Measurements from ENCODE around the gene STX3. TPM values are rescaled to one million over a fixed set of nuclear protein-coding genes. Genes with fewer than 3 reads are reported as not detected.

Gene STX3
- total RNA-seq, 2 experiments from 2014 or later = 89.1 to 92.3 TPM

- Mint-ChIP-seq H3K27me3 (no peaks in the 10 kb centered on the region), H3K4me1 (peaks cover 26% of the 10 kb centered on the region), H3K9me3 (no peaks in the 10 kb centered on the region), H3K36me3 (ENCODE audit: low read depth) (peaks cover 60% of the 10 kb centered on the region), H3K4me3 (no peak overlapping the region), H3K27ac (peak overlapping the region; percentile 60)
- CTCF ChIA-PET = interaction anchor here (0.6 to 7.0 kb wide), 12 partner anchors 9 to 264 kb away, joined by 3 to 99 read pairs (median 5); partner anchors contain the start of genes MRPL16, PATL1 and STX3
- no peak for DNase-seq
- POLR2A ChIA-PET = interaction anchor here (0.8 to 4.2 kb wide), 10 partner anchors 8 to 156 kb away, joined by 3 to 59 read pairs (median 4); partner anchors contain the start of genes PATL1 and STX3
These were observed 46.1 kb downstream of the STX3 start for GRCh38 chr11:59801160-59801706.

- ChIA-PET POLR2A (interaction anchor here (0.8 to 4.2 kb wide), 11 partner anchors 9 to 157 kb away, joined by 3 to 59 read pairs (median 4); partner anchors contain the start of genes PATL1 and STX3), CTCF (interaction anchor here (0.6 to 7.0 kb wide), 13 partner anchors 8 to 265 kb away, joined by 3 to 99 read pairs (median 5); partner anchors contain the start of genes MRPL16, PATL1 and STX3)
- Mint-ChIP-seq H3K36me3 (ENCODE audit: low read depth) (peaks cover 62% of the 10 kb centered on the region), H3K9me3 (no peaks in the 10 kb centered on the region), H3K27me3 (no peaks in the 10 kb centered on the region), H3K4me1 (peaks cover 28% of the 10 kb centered on the region), H3K27ac (peak overlapping the region; percentile 60), H3K4me3 (no peak overlapping the region)
- no peak for DNase-seq
These were observed 46.9 kb downstream of the STX3 start for GRCh38 chr11:59801981-59802638.

GRCh38 chr11:59802639-59803176 is 47.5 kb downstream of the STX3 start:
- DNase-seq = peak; percentile 43
- H3K4me3 Mint-ChIP-seq = no peak overlapping the region
- H3K9me3 Mint-ChIP-seq = no peaks in the 10 kb centered on the region
- peak overlapping the region; percentile 60 for H3K27ac Mint-ChIP-seq
- POLR2A ChIA-PET = interaction anchor here (0.9 to 4.2 kb wide), 5 partner anchors 10 to 157 kb away, joined by 3 to 59 read pairs (median 3); partner anchors contain the start of gene STX3
- CTCF ChIA-PET = interaction anchor here (1.0 to 7.0 kb wide), 7 partner anchors 17 to 265 kb away, joined by 3 to 99 read pairs (median 6); partner anchors contain the start of genes PATL1 and STX3
- no peaks in the 10 kb centered on the region for H3K27me3 Mint-ChIP-seq
- peaks cover 62% of the 10 kb centered on the region for H3K36me3 Mint-ChIP-seq (ENCODE audit: low read depth)
- H3K4me1 Mint-ChIP-seq = peaks cover 31% of the 10 kb centered on the region

GRCh38 chr11:59804061-59804460 is 48.9 kb downstream of the STX3 start:
- POLR2A ChIA-PET = interaction anchor here (1.4 to 8.8 kb wide), 2 partner anchors 37 to 49 kb away, joined by 5 to 64 read pairs; partner anchors contain the start of gene STX3
- peaks cover 64% of the 10 kb centered on the region for H3K36me3 Mint-ChIP-seq (ENCODE audit: low read depth)
- no peaks in the 10 kb centered on the region for H3K9me3 Mint-ChIP-seq

GRCh38 chr11:59807047-59807610 is 52.0 kb downstream of the STX3 start:
- no peak for DNase-seq
- Mint-ChIP-seq H3K36me3 (ENCODE audit: low read depth) (peaks cover 55% of the 10 kb centered on the region), H3K4me1 (peaks cover 44% of the 10 kb centered on the region), H3K27ac (no peak overlapping the region), H3K27me3 (no peaks in the 10 kb centered on the region), H3K9me3 (peaks cover 3% of the 10 kb centered on the region), H3K4me3 (no peak overlapping the region)
- POLR2A ChIA-PET = interaction anchor here (0.9 to 8.8 kb wide), 3 partner anchors 11 to 52 kb away, joined by 3 to 64 read pairs (median 3); partner anchors contain the start of gene STX3
- CTCF ChIA-PET = interaction anchor here (0.8 to 4.3 kb wide), 4 partner anchors 16 to 138 kb away, joined by 3 to 36 read pairs (median 3); partner anchors contain the start of genes PATL1 and STX3

More at GRCh38 chr11:59804061-59804460, 48.9 kb downstream of the STX3 start:
- peaks cover 36% of the 10 kb centered on the region for H3K4me1 Mint-ChIP-seq
- no peaks in the 10 kb centered on the region for H3K27me3 Mint-ChIP-seq
- no peak overlapping the region for H3K27ac Mint-ChIP-seq
- CTCF ChIA-PET = interaction anchor here (0.8 to 7.0 kb wide), 2 partner anchors 18 to 50 kb away, joined by 3 to 99 read pairs; partner anchors contain the start of gene STX3
- DNase-seq = no peak
- no peak overlapping the region for H3K4me3 Mint-ChIP-seq

- Mint-ChIP-seq H3K27me3 (no peaks in the 10 kb centered on the region), H3K9me3 (peaks cover 3% of the 10 kb centered on the region), H3K4me1 (peaks cover 48% of the 10 kb centered on the region), H3K27ac (peak within 1 kb of the TSS; percentile 91), H3K4me3 (peak within 1 kb of the TSS; percentile 90), H3K36me3 (ENCODE audit: low read depth) (peaks cover 44% of the 10 kb centered on the region)
- CTCF ChIA-PET = interaction anchor here (0.6 to 4.3 kb wide), 8 partner anchors 9 to 195 kb away, joined by 3 to 36 read pairs (median 6); partner anchors contain the start of genes OSBP, PATL1 and STX3
- POLR2A ChIA-PET = interaction anchor here (0.7 to 8.8 kb wide), 16 partner anchors 12 to 245 kb away, joined by 3 to 64 read pairs (median 4); partner anchors contain the start of genes OSBP, PATL1 and STX3
- peak; percentile 93 for DNase-seq
These were observed 55.2 kb downstream of the STX3 start, which contains the start of gene MRPL16 for GRCh38 chr11:59810189-59810910. MRPL16 (minus strand) TSS chr11:59810778; CDS start chr11:59810658, 120 bp downstream.

GRCh38 chr11:59810911-59811259 is 55.7 kb downstream of the STX3 start:
- Mint-ChIP-seq H3K36me3 (ENCODE audit: low read depth) (peaks cover 39% of the 10 kb centered on the region), H3K9me3 (peaks cover 3% of the 10 kb centered on the region), H3K27me3 (no peaks in the 10 kb centered on the region), H3K27ac (peak overlapping the region; percentile 91), H3K4me3 (peak overlapping the region; percentile 90), H3K4me1 (peaks cover 48% of the 10 kb centered on the region)
- CTCF ChIA-PET = interaction anchor here (0.6 to 4.3 kb wide), 8 partner anchors 10 to 195 kb away, joined by 3 to 36 read pairs (median 6); partner anchors contain the start of genes OSBP, PATL1 and STX3
- no peak for DNase-seq
- POLR2A ChIA-PET = interaction anchor here (0.7 to 8.8 kb wide), 13 partner anchors 23 to 245 kb away, joined by 3 to 64 read pairs (median 4); partner anchors contain the start of genes OSBP, PATL1 and STX3

GRCh38 chr11:59812220-59812619 is 57.0 kb downstream of the STX3 start:
- Mint-ChIP-seq H3K4me3 (no peak overlapping the region), H3K27ac (no peak overlapping the region), H3K27me3 (no peaks in the 10 kb centered on the region), H3K36me3 (ENCODE audit: low read depth) (peaks cover 28% of the 10 kb centered on the region), H3K4me1 (peaks cover 47% of the 10 kb centered on the region), H3K9me3 (peaks cover 3% of the 10 kb centered on the region)
- POLR2A ChIA-PET = interaction anchor here (1.0 to 8.8 kb wide), 2 partner anchors 29 to 57 kb away, joined by 3 to 64 read pairs; partner anchors contain the start of gene STX3
- no peak for DNase-seq
- CTCF ChIA-PET = interaction anchor here (0.9 to 1.7 kb wide), 2 partner anchors 11 to 316 kb away, joined by 3 to 5 read pairs; no protein-coding TSS in a partner anchor

GRCh38 chr11:59813364-59813763 is 58.2 kb downstream of the STX3 start:
- Mint-ChIP-seq H3K4me3 (no peak overlapping the region), H3K27me3 (no peaks in the 10 kb centered on the region), H3K27ac (no peak overlapping the region), H3K36me3 (ENCODE audit: low read depth) (peaks cover 23% of the 10 kb centered on the region), H3K9me3 (peaks cover 3% of the 10 kb centered on the region), H3K4me1 (peaks cover 50% of the 10 kb centered on the region)
- ChIA-PET CTCF (interaction anchor here (0.9 to 2.2 kb wide), 3 partner anchors 10 to 106 kb away, joined by 3 to 8 read pairs (median 6); partner anchors contain the start of gene STX3), POLR2A (interaction anchor here (1.0 kb wide), 1 partner anchor 12 kb away, joined by 3 read pairs; no protein-coding TSS in a partner anchor)
- no peak for DNase-seq

- Mint-ChIP-seq H3K9me3 (peaks cover 3% of the 10 kb centered on the region), H3K27ac (peak overlapping the region; percentile 11), H3K4me3 (peak overlapping the region; percentile 2), H3K36me3 (ENCODE audit: low read depth) (peaks cover 19% of the 10 kb centered on the region), H3K4me1 (peaks cover 52% of the 10 kb centered on the region), H3K27me3 (no peaks in the 10 kb centered on the region)
- POLR2A ChIA-PET = interaction anchor here (1.0 kb wide), 1 partner anchor 11 kb away, joined by 3 read pairs; no protein-coding TSS in a partner anchor
- CTCF ChIA-PET = interaction anchor here (0.6 to 2.2 kb wide), 4 partner anchors 9 to 1244 kb away, joined by 3 to 8 read pairs (median 5); partner anchors contain the start of gene STX3
- DNase-seq = no peak
These were observed 58.8 kb downstream of the STX3 start for GRCh38 chr11:59814021-59814420.

GRCh38 chr11:59815754-59816153 is 60.6 kb downstream of the STX3 start:
- no peak overlapping the region for H3K4me3 Mint-ChIP-seq
- H3K9me3 Mint-ChIP-seq = peaks cover 3% of the 10 kb centered on the region
- peaks cover 44% of the 10 kb centered on the region for H3K4me1 Mint-ChIP-seq
- H3K27ac Mint-ChIP-seq = no peak overlapping the region
- H3K36me3 Mint-ChIP-seq (ENCODE audit: low read depth) = peaks cover 12% of the 10 kb centered on the region
- POLR2A ChIA-PET = no interaction called here
- no peaks in the 10 kb centered on the region for H3K27me3 Mint-ChIP-seq
- CTCF ChIA-PET = interaction anchor here (1.7 kb wide), 1 partner anchor 61 kb away, joined by 4 read pairs; the partner anchor contains the start of gene STX3
- no peak for DNase-seq
